Spleen (tissue), 7 donors: ENCODE measurements around the gene KCNC2.

Source experiments
- POLR2A ChIP-seq, 3 donors: fragments of 450-650 bp; IDR thresholded peaks; one replicate each; pipeline ENCODE4 v1.5.1; 2017; ENCODE audit warnings: antibody characterized with exemption in 3 of 3, mild to moderate bottlenecking in 1 of 3
- POLR2AphosphoS5 ChIP-seq, 3 donors: sonication (generic); formaldehyde crosslinking; IDR thresholded peaks; one replicate each; pipeline ENCODE4 v1.5.1; 2017; ENCODE audit warnings: antibody characterized with exemption in 3 of 3
- TF ChIP-seq, protein P1 (sequence below), 11 experiments: fragments of 200-600 bp in 7 of 11; fragments of 450-650 bp in 4 of 11; sonication (generic) in 4 of 11; IDR thresholded peaks in 8 of 11; conservative IDR thresholded peaks in 3 of 11; 1 replicate in 7 of 11; 2 replicates in 4 of 11; pipeline versions ENCODE4 v1.4.0 to v1.8.0; 2016 to 2021; ENCODE audit warnings: antibody characterized with exemption in 11 of 11, inconsistent platforms in 4 of 11, mild to moderate bottlenecking in 1 of 11
- donor health status: DM: no; HTN: no; CAD: no; lungs with moderate emphysema.
- donor health status: DM: no; HTN: no; CAD: no.
- donor health status: DM: no; HTN: no; CAD: no.

DNA sequence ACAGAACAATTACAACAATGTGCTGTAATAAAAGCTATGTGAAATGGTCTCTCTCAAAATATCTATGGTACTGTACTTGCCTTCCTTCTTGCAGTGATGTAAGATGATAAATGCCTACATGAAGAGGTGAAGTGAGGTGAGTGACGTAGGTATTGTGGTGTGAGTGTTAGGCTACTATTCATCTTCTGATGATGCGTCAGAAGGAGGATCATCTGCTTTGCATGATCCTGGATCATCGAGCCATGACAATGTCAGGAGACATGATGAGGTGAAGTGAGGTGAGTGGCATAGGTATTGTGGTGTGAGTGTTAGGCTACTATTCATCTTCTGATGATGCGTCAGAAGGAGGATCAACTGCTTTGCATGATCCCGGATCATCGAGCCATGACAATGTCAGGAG, 105.8 kb downstream of the KCNC2 start:
- no peak for TF ChIP-seq POLR2A (IDR thresholded peaks at IDR 0.05)
- TF ChIP-seq POLR2AphosphoS5 (IDR thresholded peaks at IDR 0.05), result no peak
- TF ChIP-seq, protein P1, sequence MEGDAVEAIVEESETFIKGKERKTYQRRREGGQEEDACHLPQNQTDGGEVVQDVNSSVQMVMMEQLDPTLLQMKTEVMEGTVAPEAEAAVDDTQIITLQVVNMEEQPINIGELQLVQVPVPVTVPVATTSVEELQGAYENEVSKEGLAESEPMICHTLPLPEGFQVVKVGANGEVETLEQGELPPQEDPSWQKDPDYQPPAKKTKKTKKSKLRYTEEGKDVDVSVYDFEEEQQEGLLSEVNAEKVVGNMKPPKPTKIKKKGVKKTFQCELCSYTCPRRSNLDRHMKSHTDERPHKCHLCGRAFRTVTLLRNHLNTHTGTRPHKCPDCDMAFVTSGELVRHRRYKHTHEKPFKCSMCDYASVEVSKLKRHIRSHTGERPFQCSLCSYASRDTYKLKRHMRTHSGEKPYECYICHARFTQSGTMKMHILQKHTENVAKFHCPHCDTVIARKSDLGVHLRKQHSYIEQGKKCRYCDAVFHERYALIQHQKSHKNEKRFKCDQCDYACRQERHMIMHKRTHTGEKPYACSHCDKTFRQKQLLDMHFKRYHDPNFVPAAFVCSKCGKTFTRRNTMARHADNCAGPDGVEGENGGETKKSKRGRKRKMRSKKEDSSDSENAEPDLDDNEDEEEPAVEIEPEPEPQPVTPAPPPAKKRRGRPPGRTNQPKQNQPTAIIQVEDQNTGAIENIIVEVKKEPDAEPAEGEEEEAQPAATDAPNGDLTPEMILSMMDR (IDR thresholded peaks at IDR 0.05 in 8 of 11, conservative IDR thresholded peaks at IDR 0.05 in 3 of 11), result no peak
